Epithelial cell of proximal tubule (primary cell): ENCODE results near the gene EIF2S3. TPM values are rescaled to one million over a fixed set of nuclear protein-coding genes. Genes with fewer than 3 reads are reported as not detected.

ENCODE experiments used
- DNase-seq: peaks from one replicate; pipeline ENCODE4 v3.0.0-alpha.2; 2011; ENCODE audit warnings: low read depth
- H3K4me3 ChIP-seq: 2 replicates; pipeline ENCODE4 v1.5.1; 2011; ENCODE audit warnings: low read depth, mild to moderate bottlenecking, low read length
- total RNA-seq: library from RNA; depleted of rRNA; stranded (reverse); fragments of >200 nt; gene quantifications from 2 replicates; pipeline ENCODE4 v1.2.3, GENCODE V29; 2015
- TF ChIP-seq, protein P1 (sequence below): conservative IDR thresholded peaks from 2 replicates; pipeline ENCODE4 v1.5.1; 2012; ENCODE audit warnings: low read depth, mild to moderate bottlenecking, low read length

Gene EIF2S3
- total RNA-seq, 1 donor from 2014 or later, result 92.7 TPM

- TF ChIP-seq, protein P1, sequence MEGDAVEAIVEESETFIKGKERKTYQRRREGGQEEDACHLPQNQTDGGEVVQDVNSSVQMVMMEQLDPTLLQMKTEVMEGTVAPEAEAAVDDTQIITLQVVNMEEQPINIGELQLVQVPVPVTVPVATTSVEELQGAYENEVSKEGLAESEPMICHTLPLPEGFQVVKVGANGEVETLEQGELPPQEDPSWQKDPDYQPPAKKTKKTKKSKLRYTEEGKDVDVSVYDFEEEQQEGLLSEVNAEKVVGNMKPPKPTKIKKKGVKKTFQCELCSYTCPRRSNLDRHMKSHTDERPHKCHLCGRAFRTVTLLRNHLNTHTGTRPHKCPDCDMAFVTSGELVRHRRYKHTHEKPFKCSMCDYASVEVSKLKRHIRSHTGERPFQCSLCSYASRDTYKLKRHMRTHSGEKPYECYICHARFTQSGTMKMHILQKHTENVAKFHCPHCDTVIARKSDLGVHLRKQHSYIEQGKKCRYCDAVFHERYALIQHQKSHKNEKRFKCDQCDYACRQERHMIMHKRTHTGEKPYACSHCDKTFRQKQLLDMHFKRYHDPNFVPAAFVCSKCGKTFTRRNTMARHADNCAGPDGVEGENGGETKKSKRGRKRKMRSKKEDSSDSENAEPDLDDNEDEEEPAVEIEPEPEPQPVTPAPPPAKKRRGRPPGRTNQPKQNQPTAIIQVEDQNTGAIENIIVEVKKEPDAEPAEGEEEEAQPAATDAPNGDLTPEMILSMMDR, result no peak
- H3K4me3 ChIP-seq, result no peak overlapping the region
- DNase-seq, result no peak
Observed at GRCh38 chrX:24082447-24082846, 27.7 kb downstream of the EIF2S3 start.

- DNase-seq, result no peak
- no peak overlapping the region for H3K4me3 ChIP-seq
- TF ChIP-seq, protein P1, result no peak
Observed at GRCh38 chrX:24085101-24085500, 30.3 kb downstream of the EIF2S3 start.

DNA sequence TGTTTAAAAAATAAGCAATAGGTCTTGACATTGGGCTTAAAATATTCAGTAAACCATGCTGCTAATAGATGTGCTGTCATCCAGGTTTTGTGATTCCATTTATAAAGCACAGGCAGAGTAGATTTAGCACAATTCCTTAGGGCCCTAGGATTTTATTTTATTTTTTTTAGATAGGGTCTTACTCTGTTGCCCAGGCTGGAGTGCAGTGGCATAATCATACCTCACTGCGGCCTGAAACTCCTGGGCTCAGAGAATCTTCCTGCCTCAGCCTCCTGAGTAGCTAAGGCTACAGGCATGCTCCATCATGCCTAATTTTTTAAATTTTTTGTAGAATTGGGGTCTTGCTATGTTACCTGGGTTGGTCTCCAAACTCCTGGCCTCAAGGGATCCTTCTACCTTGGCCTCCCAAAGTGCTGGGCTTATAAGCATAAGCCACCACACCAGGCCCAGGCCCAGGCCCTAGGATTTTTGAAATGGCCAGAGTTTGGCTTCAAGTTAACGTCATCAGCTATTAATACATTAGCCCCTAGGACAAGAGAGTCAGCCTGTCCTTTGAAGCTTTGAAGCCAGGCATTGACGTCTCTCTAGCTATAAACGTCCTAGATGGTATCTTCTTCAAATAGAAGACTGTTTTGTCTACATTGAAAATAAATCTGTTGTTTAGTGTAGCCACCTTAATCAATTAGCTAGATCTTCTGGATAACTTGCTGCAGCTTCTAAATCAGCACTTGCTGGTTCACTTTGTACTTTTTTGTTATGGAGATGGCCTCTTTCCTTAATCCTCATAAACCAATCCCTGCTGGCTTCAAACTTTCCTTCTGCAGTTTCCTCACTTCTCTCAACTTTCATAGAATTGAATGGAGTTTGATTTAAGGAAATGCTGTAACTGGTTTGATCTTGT lies 35.8 kb downstream of the EIF2S3 start:
- no peak overlapping the region for H3K4me3 ChIP-seq
- TF ChIP-seq, protein P1, result no peak
- DNase-seq, result no peak

- no peak for DNase-seq
- TF ChIP-seq, protein P1, result no peak
- H3K4me3 ChIP-seq, result no peak overlapping the region
Observed at GRCh38 chrX:24093746-24094145, 39.0 kb downstream of the EIF2S3 start.

- no peak for DNase-seq
- H3K4me3 ChIP-seq, result no peak overlapping the region
- TF ChIP-seq, protein P1, result no peak
Observed at GRCh38 chrX:24097741-24098260, 43.0 kb downstream of the EIF2S3 start.

DNA sequence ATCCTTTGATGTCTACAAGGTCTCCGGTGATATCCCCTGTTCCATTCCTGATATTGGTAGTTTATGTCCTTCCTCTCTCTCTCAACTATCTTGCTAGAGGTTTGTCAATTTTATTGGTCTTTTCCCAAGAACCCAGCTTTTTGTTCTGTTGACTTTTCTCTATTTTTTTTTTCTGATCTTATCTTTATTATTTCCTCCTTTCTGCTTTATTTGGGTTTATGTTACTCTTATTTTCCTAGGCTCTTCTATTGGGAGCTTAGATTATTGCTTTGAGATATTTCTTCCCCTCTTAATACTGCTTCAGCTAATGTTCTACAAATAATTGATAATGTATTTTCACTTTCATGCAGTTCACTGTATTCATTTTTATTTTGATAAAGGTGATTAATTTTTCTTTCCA lies 44.2 kb downstream of the EIF2S3 start:
- TF ChIP-seq, protein P1, result no peak
- DNase-seq, result no peak
- no peak overlapping the region for H3K4me3 ChIP-seq

- no peak for DNase-seq
- TF ChIP-seq, protein P1, result no peak
- no peak overlapping the region for H3K4me3 ChIP-seq
Observed at GRCh38 chrX:24099394-24099793, 44.6 kb downstream of the EIF2S3 start.
